Measurements from ENCODE around the gene CACNB4.

The CACNB4 gene

GRCh38 chr2:151972241-151973012, 126.4 kb downstream of the CACNB4 start:
- H3K27me3 ChIP-seq (ENCODE audit: control insufficient read depth, insufficient read depth, low read length) = no peaks in the 10 kb centered on the region
- TF ChIP-seq CTCF (IDR thresholded peaks at IDR 0.05) = no peak
- no peak overlapping the region for H3K4me2 ChIP-seq (ENCODE audit: low read length)
- no peak overlapping the region for H3K27ac ChIP-seq
- no peaks in the 10 kb centered on the region for H3K4me1 ChIP-seq
- H3K79me2 ChIP-seq = no peaks in the 10 kb centered on the region
- H3K4me3 ChIP-seq (ENCODE audit: low read depth, low read length) = no peak overlapping the region
- H2AFZ ChIP-seq = no peak overlapping the region
- H3K36me3 ChIP-seq (ENCODE audit: control insufficient read depth, insufficient read depth, low read length) = no peaks in the 10 kb centered on the region
- H3K9ac ChIP-seq = no peak overlapping the region
- no peaks in the 10 kb centered on the region for H3K9me3 ChIP-seq (ENCODE audit: control insufficient read depth, low read length)

GRCh38 chr2:151971301-151972051, 127.4 kb downstream of the CACNB4 start:
- no peak overlapping the region for H2AFZ ChIP-seq
- H3K9ac ChIP-seq = no peak overlapping the region
- H3K9me3 ChIP-seq (ENCODE audit: control insufficient read depth, low read length) = no peaks in the 10 kb centered on the region
- no peaks in the 10 kb centered on the region for H3K79me2 ChIP-seq
- H3K27ac ChIP-seq = no peak overlapping the region
- no peaks in the 10 kb centered on the region for H3K4me1 ChIP-seq
- no peak overlapping the region for H3K4me3 ChIP-seq (ENCODE audit: low read depth, low read length)
- no peak for TF ChIP-seq CTCF (IDR thresholded peaks at IDR 0.05)
- no peak overlapping the region for H3K4me2 ChIP-seq (ENCODE audit: low read length)
- no peaks in the 10 kb centered on the region for H3K27me3 ChIP-seq (ENCODE audit: control insufficient read depth, insufficient read depth, low read length)
- no peaks in the 10 kb centered on the region for H3K36me3 ChIP-seq (ENCODE audit: control insufficient read depth, insufficient read depth, low read length)

- Histone ChIP-seq H3K4me2 (ENCODE audit: low read length) (no peak overlapping the region), H3K4me3 (ENCODE audit: low read depth, low read length) (no peak overlapping the region), H3K36me3 (ENCODE audit: control insufficient read depth, insufficient read depth, low read length) (no peaks in the 10 kb centered on the region), H3K79me2 (no peaks in the 10 kb centered on the region), H3K4me1 (no peaks in the 10 kb centered on the region), H3K9ac (no peak overlapping the region), H3K9me3 (ENCODE audit: control insufficient read depth, low read length) (no peaks in the 10 kb centered on the region), H3K27me3 (ENCODE audit: control insufficient read depth, insufficient read depth, low read length) (no peaks in the 10 kb centered on the region), H2AFZ (no peak overlapping the region), H3K27ac (no peak overlapping the region)
- no peak for TF ChIP-seq CTCF (IDR thresholded peaks at IDR 0.05)
Observed at GRCh38 chr2:151968770-151969470, 129.9 kb downstream of the CACNB4 start.

- Histone ChIP-seq H3K4me2 (ENCODE audit: low read length) (no peak overlapping the region), H2AFZ (no peak overlapping the region), H3K36me3 (ENCODE audit: control insufficient read depth, insufficient read depth, low read length) (no peaks in the 10 kb centered on the region), H3K79me2 (no peaks in the 10 kb centered on the region), H3K27me3 (ENCODE audit: control insufficient read depth, insufficient read depth, low read length) (no peaks in the 10 kb centered on the region), H3K4me1 (no peaks in the 10 kb centered on the region), H3K9me3 (ENCODE audit: control insufficient read depth, low read length) (no peaks in the 10 kb centered on the region), H3K9ac (no peak overlapping the region), H3K27ac (no peak overlapping the region), H3K4me3 (ENCODE audit: low read depth, low read length) (no peak overlapping the region)
- no peak for TF ChIP-seq CTCF (IDR thresholded peaks at IDR 0.05)
Observed at GRCh38 chr2:151967829-151968722, 130.8 kb downstream of the CACNB4 start.

Measured in parathyroid adenoma (tissue), 2 donors.